GM12878 (cell line): ENCODE results near the gene MRM3.

Experiments
- BACH1 ChIP-seq: fragments of 450-650 bp; IDR thresholded peaks from 2 replicates; pipeline ENCODE4 v1.6.1; 2017; ENCODE audit warnings: mild to moderate bottlenecking, borderline replicate concordance
- BHLHE40 ChIP-seq, 2 experiments: fragments of 450-650 bp in 1 of 2; IDR thresholded peaks; 2 replicates each; pipeline ENCODE4 v1.6.1; 2011 to 2017; ENCODE audit warnings: low read depth in 2 of 2, borderline replicate concordance in 1 of 2, improper control_type of control experiment in 1 of 2, low read length in 1 of 2, mild to moderate bottlenecking in 1 of 2
- CTCF ChIP-seq, 3 experiments: IDR thresholded peaks in 2 of 3; conservative IDR thresholded peaks in 1 of 3; 2 replicates each; pipeline ENCODE4 v1.5.1; 2011; ENCODE audit warnings: low read depth in 3 of 3, low read length in 3 of 3, mild to moderate bottlenecking in 3 of 3, control low read depth in 2 of 3, moderate library complexity in 2 of 3, inconsistent platforms in 1 of 3, mixed read lengths in 1 of 3; ENCODE audit not compliant: control insufficient read depth in 2 of 3, insufficient read depth in 1 of 3; ENCODE audit errors: extremely low read depth in 1 of 3
- EP300 ChIP-seq, 2 experiments: fragments of 150-350 bp in 1 of 2; IDR thresholded peaks; 2 replicates each; pipeline ENCODE4 v1.6.1; 2011 to 2012; ENCODE audit warnings: low read depth in 2 of 2, low read length in 2 of 2, borderline replicate concordance in 1 of 2, improper control_type of control experiment in 1 of 2, inconsistent platforms in 1 of 2; ENCODE audit not compliant: control insufficient read depth in 1 of 2
- HCFC1 ChIP-seq: fragments of 150-350 bp; IDR thresholded peaks from 2 replicates; pipeline ENCODE4 v1.6.1; 2014; ENCODE audit warnings: low read length
- KDM1A ChIP-seq: fragments of 200-600 bp; sonication (generic); IDR thresholded peaks from 2 replicates; pipeline ENCODE4 v1.6.1; 2016; ENCODE audit warnings: borderline replicate concordance
- NR2C1 ChIP-seq: fragments of 450-650 bp; IDR thresholded peaks from 2 replicates; pipeline ENCODE4 v1.6.1; 2017; ENCODE audit warnings: antibody characterized with exemption, mild to moderate bottlenecking, moderate library complexity
- NR2F1 ChIP-seq: fragments of 450-650 bp; conservative IDR thresholded peaks from 2 replicates; pipeline ENCODE4 v1.6.1; 2017; ENCODE audit warnings: mild to moderate bottlenecking
- POLR2AphosphoS5 ChIP-seq: IDR thresholded peaks from 2 replicates; pipeline ENCODE4 v1.6.1; 2011; ENCODE audit warnings: mild to moderate bottlenecking, low read length, inconsistent platforms
- RFX5 ChIP-seq: IDR thresholded peaks from 2 replicates; pipeline ENCODE4 v1.6.1; 2011; ENCODE audit warnings: low read depth, low read length, improper control_type of control experiment
- ZBTB33 ChIP-seq: fragments of 450-650 bp; IDR thresholded peaks from 2 replicates; pipeline ENCODE4 v1.6.1; 2017; ENCODE audit warnings: mild to moderate bottlenecking
- ZNF687 ChIP-seq: fragments of 450-650 bp; IDR thresholded peaks from 2 replicates; pipeline ENCODE4 v1.6.1; 2017; ENCODE audit warnings: mild to moderate bottlenecking, moderate library complexity

GRCh38 chr17:746181-746580, 36.0 kb upstream of the MRM3 start:
- TF ChIP-seq ZNF687 (no peak), BHLHE40 (IDR thresholded peaks at IDR 0.05; ENCODE audit: borderline replicate concordance in 1 of 2, low read depth in 2 of 2, low read length in 1 of 2) (no peak), EP300 (IDR thresholded peaks at IDR 0.05; ENCODE audit: borderline replicate concordance in 1 of 2, control insufficient read depth in 1 of 2, low read depth in 2 of 2, low read length in 2 of 2) (no peak), NR2F1 (no peak), KDM1A (no peak), BACH1 (no peak), CTCF (IDR thresholded peaks at IDR 0.05 in 2 of 3, conservative IDR thresholded peaks at IDR 0.05 in 1 of 3; ENCODE audit: control insufficient read depth in 2 of 3, extremely low read depth in 1 of 3, insufficient read depth in 1 of 3, low read depth in 3 of 3, low read length in 3 of 3) (no peak), POLR2AphosphoS5 (no peak), RFX5 (no peak), ZBTB33 (no peak), NR2C1 (no peak), HCFC1 (no peak)
